Measurements from ENCODE around the gene NXPH1. TPM values are rescaled to one million over a fixed set of nuclear protein-coding genes. Genes with fewer than 3 reads are reported as not detected.

The NXPH1 gene
- total and polyA plus RNA-seq, 2 experiments from 2014 or later, result 0.45 to 3.0 TPM

DNA sequence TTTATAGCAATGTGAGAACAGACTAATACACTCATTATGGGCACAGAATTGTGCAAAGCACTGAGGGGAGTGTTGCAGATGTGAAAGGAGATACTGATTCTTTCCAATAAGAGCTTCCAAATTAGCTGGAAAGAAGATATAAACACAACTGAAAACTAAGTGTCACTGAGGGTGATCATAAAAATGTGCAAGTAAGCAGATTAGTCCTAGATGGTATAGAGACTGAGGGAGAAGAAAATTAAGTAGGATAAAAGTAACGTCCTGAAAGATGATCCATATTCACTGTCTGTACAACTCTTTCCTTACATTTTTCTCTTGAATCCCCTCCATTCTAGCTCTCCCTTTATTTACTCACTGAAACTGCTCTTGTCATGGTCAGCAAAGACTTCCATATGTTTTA lies 11.2 kb upstream of the NXPH1 start:
- TF ChIP-seq POLR2AphosphoS5 (IDR thresholded peaks at IDR 0.05; ENCODE audit: low read depth) (no peak), JUNB (IDR thresholded peaks at IDR 0.05; ENCODE audit: unreplicated experiment) (no peak), NANOG (IDR thresholded peaks at IDR 0.05; ENCODE audit: borderline replicate concordance) (no peak), ZNF114 (CRISPR knock-in tag; IDR thresholded peaks at IDR 0.05) (no peak), ZNF331 (CRISPR knock-in tag; IDR thresholded peaks at IDR 0.05; ENCODE audit: low read depth) (no peak), EZH2 (IDR thresholded peaks at IDR 0.05; ENCODE audit: low read depth, unreplicated experiment) (no peak), STAT1 (IDR thresholded peaks at IDR 0.05; ENCODE audit: unreplicated experiment) (no peak)
- TF ChIP-seq, protein P1, sequence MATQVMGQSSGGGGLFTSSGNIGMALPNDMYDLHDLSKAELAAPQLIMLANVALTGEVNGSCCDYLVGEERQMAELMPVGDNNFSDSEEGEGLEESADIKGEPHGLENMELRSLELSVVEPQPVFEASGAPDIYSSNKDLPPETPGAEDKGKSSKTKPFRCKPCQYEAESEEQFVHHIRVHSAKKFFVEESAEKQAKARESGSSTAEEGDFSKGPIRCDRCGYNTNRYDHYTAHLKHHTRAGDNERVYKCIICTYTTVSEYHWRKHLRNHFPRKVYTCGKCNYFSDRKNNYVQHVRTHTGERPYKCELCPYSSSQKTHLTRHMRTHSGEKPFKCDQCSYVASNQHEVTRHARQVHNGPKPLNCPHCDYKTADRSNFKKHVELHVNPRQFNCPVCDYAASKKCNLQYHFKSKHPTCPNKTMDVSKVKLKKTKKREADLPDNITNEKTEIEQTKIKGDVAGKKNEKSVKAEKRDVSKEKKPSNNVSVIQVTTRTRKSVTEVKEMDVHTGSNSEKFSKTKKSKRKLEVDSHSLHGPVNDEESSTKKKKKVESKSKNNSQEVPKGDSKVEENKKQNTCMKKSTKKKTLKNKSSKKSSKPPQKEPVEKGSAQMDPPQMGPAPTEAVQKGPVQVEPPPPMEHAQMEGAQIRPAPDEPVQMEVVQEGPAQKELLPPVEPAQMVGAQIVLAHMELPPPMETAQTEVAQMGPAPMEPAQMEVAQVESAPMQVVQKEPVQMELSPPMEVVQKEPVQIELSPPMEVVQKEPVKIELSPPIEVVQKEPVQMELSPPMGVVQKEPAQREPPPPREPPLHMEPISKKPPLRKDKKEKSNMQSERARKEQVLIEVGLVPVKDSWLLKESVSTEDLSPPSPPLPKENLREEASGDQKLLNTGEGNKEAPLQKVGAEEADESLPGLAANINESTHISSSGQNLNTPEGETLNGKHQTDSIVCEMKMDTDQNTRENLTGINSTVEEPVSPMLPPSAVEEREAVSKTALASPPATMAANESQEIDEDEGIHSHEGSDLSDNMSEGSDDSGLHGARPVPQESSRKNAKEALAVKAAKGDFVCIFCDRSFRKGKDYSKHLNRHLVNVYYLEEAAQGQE (IDR thresholded peaks at IDR 0.05; ENCODE audit: unreplicated experiment), result no peak
- TF ChIP-seq, protein P2, sequence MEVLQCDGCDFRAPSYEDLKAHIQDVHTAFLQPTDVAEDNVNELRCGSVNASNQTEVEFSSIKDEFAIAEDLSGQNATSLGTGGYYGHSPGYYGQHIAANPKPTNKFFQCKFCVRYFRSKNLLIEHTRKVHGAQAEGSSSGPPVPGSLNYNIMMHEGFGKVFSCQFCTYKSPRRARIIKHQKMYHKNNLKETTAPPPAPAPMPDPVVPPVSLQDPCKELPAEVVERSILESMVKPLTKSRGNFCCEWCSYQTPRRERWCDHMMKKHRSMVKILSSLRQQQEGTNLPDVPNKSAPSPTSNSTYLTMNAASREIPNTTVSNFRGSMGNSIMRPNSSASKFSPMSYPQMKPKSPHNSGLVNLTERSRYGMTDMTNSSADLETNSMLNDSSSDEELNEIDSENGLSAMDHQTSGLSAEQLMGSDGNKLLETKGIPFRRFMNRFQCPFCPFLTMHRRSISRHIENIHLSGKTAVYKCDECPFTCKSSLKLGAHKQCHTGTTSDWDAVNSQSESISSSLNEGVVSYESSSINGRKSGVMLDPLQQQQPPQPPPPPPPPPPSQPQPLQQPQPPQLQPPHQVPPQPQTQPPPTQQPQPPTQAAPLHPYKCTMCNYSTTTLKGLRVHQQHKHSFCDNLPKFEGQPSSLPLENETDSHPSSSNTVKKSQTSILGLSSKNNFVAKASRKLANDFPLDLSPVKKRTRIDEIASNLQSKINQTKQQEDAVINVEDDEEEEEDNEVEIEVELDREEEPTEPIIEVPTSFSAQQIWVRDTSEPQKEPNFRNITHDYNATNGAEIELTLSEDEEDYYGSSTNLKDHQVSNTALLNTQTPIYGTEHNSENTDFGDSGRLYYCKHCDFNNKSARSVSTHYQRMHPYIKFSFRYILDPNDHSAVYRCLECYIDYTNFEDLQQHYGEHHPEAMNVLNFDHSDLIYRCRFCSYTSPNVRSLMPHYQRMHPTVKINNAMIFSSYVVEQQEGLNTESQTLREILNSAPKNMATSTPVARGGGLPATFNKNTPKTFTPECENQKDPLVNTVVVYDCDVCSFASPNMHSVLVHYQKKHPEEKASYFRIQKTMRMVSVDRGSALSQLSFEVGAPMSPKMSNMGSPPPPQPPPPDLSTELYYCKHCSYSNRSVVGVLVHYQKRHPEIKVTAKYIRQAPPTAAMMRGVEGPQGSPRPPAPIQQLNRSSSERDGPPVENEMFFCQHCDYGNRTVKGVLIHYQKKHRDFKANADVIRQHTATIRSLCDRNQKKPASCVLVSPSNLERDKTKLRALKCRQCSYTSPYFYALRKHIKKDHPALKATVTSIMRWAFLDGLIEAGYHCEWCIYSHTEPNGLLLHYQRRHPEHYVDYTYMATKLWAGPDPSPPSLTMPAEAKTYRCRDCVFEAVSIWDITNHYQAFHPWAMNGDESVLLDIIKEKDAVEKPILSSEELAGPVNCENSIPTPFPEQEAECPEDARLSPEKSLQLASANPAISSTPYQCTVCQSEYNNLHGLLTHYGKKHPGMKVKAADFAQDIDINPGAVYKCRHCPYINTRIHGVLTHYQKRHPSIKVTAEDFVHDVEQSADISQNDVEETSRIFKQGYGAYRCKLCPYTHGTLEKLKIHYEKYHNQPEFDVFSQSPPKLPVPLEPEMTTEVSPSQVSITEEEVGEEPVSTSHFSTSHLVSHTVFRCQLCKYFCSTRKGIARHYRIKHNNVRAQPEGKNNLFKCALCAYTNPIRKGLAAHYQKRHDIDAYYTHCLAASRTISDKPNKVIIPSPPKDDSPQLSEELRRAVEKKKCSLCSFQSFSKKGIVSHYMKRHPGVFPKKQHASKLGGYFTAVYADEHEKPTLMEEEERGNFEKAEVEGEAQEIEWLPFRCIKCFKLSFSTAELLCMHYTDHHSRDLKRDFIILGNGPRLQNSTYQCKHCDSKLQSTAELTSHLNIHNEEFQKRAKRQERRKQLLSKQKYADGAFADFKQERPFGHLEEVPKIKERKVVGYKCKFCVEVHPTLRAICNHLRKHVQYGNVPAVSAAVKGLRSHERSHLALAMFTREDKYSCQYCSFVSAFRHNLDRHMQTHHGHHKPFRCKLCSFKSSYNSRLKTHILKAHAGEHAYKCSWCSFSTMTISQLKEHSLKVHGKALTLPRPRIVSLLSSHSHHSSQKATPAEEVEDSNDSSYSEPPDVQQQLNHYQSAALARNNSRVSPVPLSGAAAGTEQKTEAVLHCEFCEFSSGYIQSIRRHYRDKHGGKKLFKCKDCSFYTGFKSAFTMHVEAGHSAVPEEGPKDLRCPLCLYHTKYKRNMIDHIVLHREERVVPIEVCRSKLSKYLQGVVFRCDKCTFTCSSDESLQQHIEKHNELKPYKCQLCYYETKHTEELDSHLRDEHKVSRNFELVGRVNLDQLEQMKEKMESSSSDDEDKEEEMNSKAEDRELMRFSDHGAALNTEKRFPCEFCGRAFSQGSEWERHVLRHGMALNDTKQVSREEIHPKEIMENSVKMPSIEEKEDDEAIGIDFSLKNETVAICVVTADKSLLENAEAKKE (CRISPR knock-in tag; IDR thresholded peaks at IDR 0.05), result no peak
- Histone ChIP-seq H4K20me1 (replicated peaks; ENCODE audit: insufficient read depth) (no peaks in the 10 kb centered on the region), H2AFZ (no peak overlapping the region), H3K27me3 (ENCODE audit: insufficient read depth) (no peaks in the 10 kb centered on the region), H3K4me3 (no peak overlapping the region), H3K36me3 (ENCODE audit: insufficient read depth) (no peaks in the 10 kb centered on the region), H3K27ac (ENCODE audit: low read depth) (no peak overlapping the region), H3K9me2 (ENCODE audit: insufficient read depth) (0 out of 2 replicates have a peak, but pooled peaks cover 4% of the 10 kb centered on the region), H3K4me1 (ENCODE audit: insufficient read depth) (no peaks in the 10 kb centered on the region), H3K4me2 (no peak overlapping the region), H3K79me2 (replicated peaks; ENCODE audit: insufficient read depth) (no peaks in the 10 kb centered on the region), H3F3A (replicated peaks; ENCODE audit: low read depth) (no peaks in the 10 kb centered on the region)
- Mint-ChIP-seq H3K27ac (no peak overlapping the region), H3K4me3 (no peak overlapping the region), H3K4me1 (no peaks in the 10 kb centered on the region), H3K9me3 (no peaks in the 10 kb centered on the region), H3K27me3 (ENCODE audit: insufficient read depth, low read depth, poor library complexity) (no peaks in the 10 kb centered on the region), H3K36me3 (ENCODE audit: low read depth) (no peaks in the 10 kb centered on the region)
- DNase-seq (ENCODE audit: low spot score) (no peak), ATAC-seq (no peak)
